DOHH2 (cell line): ENCODE data around the gene CARM1.

ENCODE experiments used
- H3F3A ChIP-seq: fragments of 200-600 bp; sonication (generic), shearing (Covaris generic); 2 replicates; pipeline ENCODE4 v1.6.0; 2016; ENCODE audit warnings: antibody characterized with exemption, mild to moderate bottlenecking; ENCODE audit not compliant: control insufficient read depth, insufficient read depth
- H3K27ac ChIP-seq: fragments of 200-600 bp; sonication (generic); 2 replicates; pipeline ENCODE4 v1.5.1; 2014; ENCODE audit warnings: low read depth, mild to moderate bottlenecking, low read length, moderate library complexity
- H3K27me3 ChIP-seq: fragments of 200-600 bp; sonication (generic); 2 replicates; pipeline ENCODE4 v1.6.1; 2014; ENCODE audit warnings: mild to moderate bottlenecking, low read length, mixed read lengths; ENCODE audit not compliant: control insufficient read depth
- H3K36me3 ChIP-seq: fragments of 200-600 bp; sonication (generic); 2 replicates; pipeline ENCODE4 v1.6.1; 2014; ENCODE audit warnings: mild to moderate bottlenecking, low read length, moderate library complexity, mixed read lengths; ENCODE audit not compliant: control insufficient read depth
- H3K4me1 ChIP-seq: fragments of 200-600 bp; sonication (generic); 2 replicates; pipeline ENCODE4 v1.6.1; 2014; ENCODE audit warnings: mild to moderate bottlenecking, low read length, mixed read lengths; ENCODE audit not compliant: control insufficient read depth
- H3K4me2 ChIP-seq: fragments of 200-600 bp; sonication (generic); 2 replicates; pipeline ENCODE4 v1.6.0; 2014; ENCODE audit warnings: mild to moderate bottlenecking, low read length, moderate library complexity
- H3K4me3 ChIP-seq: fragments of 200-600 bp; sonication (generic); 2 replicates; pipeline ENCODE4 v1.5.1; 2014; ENCODE audit warnings: mild to moderate bottlenecking, low read length, mixed read lengths
- H3K79me2 ChIP-seq: fragments of 200-600 bp; sonication (generic); 2 replicates; pipeline ENCODE4 v1.6.1; 2014; ENCODE audit warnings: mild to moderate bottlenecking, low read length, mixed read lengths; ENCODE audit not compliant: control insufficient read depth
- H3K9me2 ChIP-seq: fragments of 200-600 bp; sonication (generic); replicated peaks from 2 replicates; pipeline ENCODE4 v1.6.1; 2014; ENCODE audit warnings: mild to moderate bottlenecking, low read length, mixed read lengths; ENCODE audit not compliant: control insufficient read depth
- H3K9me3 ChIP-seq: fragments of 200-600 bp; sonication (generic); 2 replicates; pipeline ENCODE4 v1.6.1; 2014; ENCODE audit warnings: antibody characterized with exemption, low read length, mixed read lengths; ENCODE audit not compliant: control insufficient read depth, insufficient read depth
- H4K20me1 ChIP-seq: fragments of 200-600 bp; sonication (generic); 2 replicates; pipeline ENCODE4 v1.6.0; 2014; ENCODE audit warnings: low read depth, mild to moderate bottlenecking, antibody characterized with exemption, low read length, moderate library complexity; ENCODE audit not compliant: control insufficient read depth, insufficient read depth
- EZH2phosphoT487 ChIP-seq: fragments of 200-600 bp; sonication (generic); IDR thresholded peaks from 2 replicates; pipeline ENCODE4 v1.6.1; 2017; ENCODE audit warnings: borderline replicate concordance, mild to moderate bottlenecking, antibody characterized with exemption, low read length, moderate library complexity, mixed read lengths
- TF ChIP-seq, protein P1 (sequence below): fragments of 200-600 bp; sonication (generic); IDR thresholded peaks from one replicate; pipeline ENCODE4 v1.5.1; 2014; ENCODE audit warnings: antibody characterized with exemption, mild to moderate bottlenecking, low read depth, low read length; ENCODE audit not compliant: poor library complexity, severe bottlenecking

CARM1 gene

DNA sequence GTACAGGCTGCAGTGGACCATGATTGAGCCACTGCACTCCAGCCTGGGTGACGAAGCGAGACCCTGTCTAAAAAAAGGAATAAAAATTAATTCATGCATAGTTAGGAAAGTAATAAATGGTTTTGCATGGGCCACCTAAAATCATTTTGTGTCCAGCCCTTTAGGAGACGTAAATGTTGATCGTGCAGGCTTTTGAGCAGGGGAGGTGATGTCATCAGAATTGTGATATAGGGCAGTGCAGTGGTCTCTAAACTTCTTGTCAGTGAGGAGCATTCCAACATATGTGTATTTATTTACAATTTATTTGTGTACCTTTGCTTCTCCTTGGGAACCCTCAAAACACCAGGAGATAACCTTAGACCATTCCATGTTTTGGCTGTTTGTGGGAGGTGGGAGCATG, 92.5 kb downstream of the CARM1 start:
- peaks cover 43% of the 10 kb centered on the region for H3F3A ChIP-seq
- no peak for TF ChIP-seq EZH2phosphoT487
- TF ChIP-seq, protein P1, sequence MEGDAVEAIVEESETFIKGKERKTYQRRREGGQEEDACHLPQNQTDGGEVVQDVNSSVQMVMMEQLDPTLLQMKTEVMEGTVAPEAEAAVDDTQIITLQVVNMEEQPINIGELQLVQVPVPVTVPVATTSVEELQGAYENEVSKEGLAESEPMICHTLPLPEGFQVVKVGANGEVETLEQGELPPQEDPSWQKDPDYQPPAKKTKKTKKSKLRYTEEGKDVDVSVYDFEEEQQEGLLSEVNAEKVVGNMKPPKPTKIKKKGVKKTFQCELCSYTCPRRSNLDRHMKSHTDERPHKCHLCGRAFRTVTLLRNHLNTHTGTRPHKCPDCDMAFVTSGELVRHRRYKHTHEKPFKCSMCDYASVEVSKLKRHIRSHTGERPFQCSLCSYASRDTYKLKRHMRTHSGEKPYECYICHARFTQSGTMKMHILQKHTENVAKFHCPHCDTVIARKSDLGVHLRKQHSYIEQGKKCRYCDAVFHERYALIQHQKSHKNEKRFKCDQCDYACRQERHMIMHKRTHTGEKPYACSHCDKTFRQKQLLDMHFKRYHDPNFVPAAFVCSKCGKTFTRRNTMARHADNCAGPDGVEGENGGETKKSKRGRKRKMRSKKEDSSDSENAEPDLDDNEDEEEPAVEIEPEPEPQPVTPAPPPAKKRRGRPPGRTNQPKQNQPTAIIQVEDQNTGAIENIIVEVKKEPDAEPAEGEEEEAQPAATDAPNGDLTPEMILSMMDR = no peak
- H3K9me2 ChIP-seq = no peaks in the 10 kb centered on the region
- no peaks in the 10 kb centered on the region for H4K20me1 ChIP-seq
- peaks cover 92% of the 10 kb centered on the region for H3K79me2 ChIP-seq
- peaks cover 53% of the 10 kb centered on the region for H3K36me3 ChIP-seq
- H3K4me1 ChIP-seq = peaks cover 67% of the 10 kb centered on the region
- peak overlapping the region; percentile 98 for H3K27ac ChIP-seq
- H3K4me3 ChIP-seq = peak overlapping the region; percentile 70
- H3K4me2 ChIP-seq = peak overlapping the region; percentile 81
- no peaks in the 10 kb centered on the region for H3K9me3 ChIP-seq
- no peaks in the 10 kb centered on the region for H3K27me3 ChIP-seq

DNA sequence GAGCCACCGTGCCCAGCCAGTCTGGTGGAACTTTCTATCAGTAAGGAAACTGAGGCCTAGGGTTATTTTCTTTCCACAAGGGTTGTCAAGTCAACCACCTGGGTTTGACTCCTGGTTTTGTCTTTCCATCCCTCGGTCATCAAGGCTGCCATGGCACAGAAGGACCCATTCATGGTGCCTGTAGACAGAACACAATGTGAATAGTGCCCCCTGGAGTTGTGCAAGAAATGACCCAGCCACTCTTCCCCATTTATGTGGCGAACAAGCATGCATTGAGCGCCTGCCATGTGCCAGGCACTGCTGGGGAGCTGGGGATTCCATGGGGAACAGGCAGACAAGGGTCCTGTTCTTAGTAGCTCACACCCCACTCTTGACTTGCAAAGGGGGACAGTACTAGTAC, 93.5 kb downstream of the CARM1 start:
- TF ChIP-seq, protein P1 = peak; percentile 80
- TF ChIP-seq EZH2phosphoT487 = no peak
- H3K4me3 ChIP-seq = peak overlapping the region; percentile 70
- H4K20me1 ChIP-seq = no peaks in the 10 kb centered on the region
- peaks cover 95% of the 10 kb centered on the region for H3K79me2 ChIP-seq
- no peaks in the 10 kb centered on the region for H3K9me2 ChIP-seq
- no peaks in the 10 kb centered on the region for H3K9me3 ChIP-seq
- H3K4me1 ChIP-seq = peaks cover 72% of the 10 kb centered on the region
- peaks cover 46% of the 10 kb centered on the region for H3F3A ChIP-seq
- peaks cover 61% of the 10 kb centered on the region for H3K36me3 ChIP-seq
- peak overlapping the region; percentile 81 for H3K4me2 ChIP-seq
- peak overlapping the region; percentile 98 for H3K27ac ChIP-seq
- no peaks in the 10 kb centered on the region for H3K27me3 ChIP-seq

DNA sequence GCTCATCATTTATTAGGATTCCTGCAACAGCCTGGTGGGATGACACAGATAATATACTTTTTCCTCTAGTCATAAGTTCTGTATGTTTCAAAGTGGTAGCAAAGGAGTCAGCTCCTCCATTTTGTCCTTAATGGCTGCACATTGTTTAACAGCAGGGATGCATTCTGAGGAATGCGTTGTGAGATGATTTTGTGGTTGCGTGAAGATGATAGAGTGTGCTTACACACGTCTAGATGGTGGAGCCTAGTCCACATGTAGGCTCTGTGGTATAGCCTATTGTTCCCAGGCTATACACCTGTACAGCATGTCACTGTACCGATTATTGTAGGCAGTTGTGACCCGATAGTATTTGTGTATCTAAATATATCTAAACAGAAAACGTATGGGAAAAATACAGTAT, 94.0 kb downstream of the CARM1 start:
- H3K36me3 ChIP-seq = peaks cover 66% of the 10 kb centered on the region
- no peaks in the 10 kb centered on the region for H3K27me3 ChIP-seq
- no peaks in the 10 kb centered on the region for H4K20me1 ChIP-seq
- H3K27ac ChIP-seq = peak overlapping the region; percentile 98
- TF ChIP-seq EZH2phosphoT487 = no peak
- TF ChIP-seq, protein P1 = no peak
- no peaks in the 10 kb centered on the region for H3K9me2 ChIP-seq
- no peaks in the 10 kb centered on the region for H3K9me3 ChIP-seq
- peak overlapping the region; percentile 81 for H3K4me2 ChIP-seq
- H3K79me2 ChIP-seq = peaks cover 95% of the 10 kb centered on the region
- H3K4me1 ChIP-seq = peaks cover 75% of the 10 kb centered on the region
- peak overlapping the region; percentile 70 for H3K4me3 ChIP-seq
- peaks cover 46% of the 10 kb centered on the region for H3F3A ChIP-seq
